HG03558 (cell line): ENCODE measurements around the gene PTPRN2.

Experiments
- ATAC-seq: cut with Tn5 transposase; IDR thresholded peaks from one replicate; pipeline ENCODE4 v1.9.1; 2021; ENCODE audit warnings: moderate number of reproducible peaks; ENCODE audit not compliant: unreplicated experiment; ENCODE audit errors: extremely low read depth

Gene PTPRN2

DNA sequence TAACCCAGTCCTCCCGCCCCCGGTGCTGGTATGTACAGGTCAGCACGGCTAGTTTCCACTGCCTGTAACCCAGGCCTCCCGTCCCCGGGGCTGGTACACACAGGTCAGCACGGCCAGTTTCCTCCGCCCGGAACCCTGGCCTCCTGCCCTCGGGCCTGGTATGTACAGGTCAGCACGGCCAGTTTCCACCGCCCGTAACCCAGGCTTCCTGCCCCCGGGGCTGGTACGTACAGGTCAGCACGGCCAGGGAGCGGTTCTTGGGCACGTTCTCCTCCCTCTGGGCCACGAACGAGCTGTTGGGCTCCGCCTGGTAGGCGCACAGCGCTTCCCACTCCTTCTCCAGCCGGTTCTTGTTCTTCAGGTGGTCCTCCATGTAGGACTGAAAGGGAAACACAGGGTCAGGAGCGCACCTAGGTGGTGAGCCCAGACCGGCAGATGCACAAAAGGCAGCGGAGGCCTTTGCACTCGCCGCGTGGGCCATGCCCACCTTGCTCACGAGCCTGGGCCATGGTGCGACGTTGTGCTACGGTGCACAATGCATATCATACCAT, 966.4 kb downstream of the PTPRN2 start:
- ATAC-seq: no peak

DNA sequence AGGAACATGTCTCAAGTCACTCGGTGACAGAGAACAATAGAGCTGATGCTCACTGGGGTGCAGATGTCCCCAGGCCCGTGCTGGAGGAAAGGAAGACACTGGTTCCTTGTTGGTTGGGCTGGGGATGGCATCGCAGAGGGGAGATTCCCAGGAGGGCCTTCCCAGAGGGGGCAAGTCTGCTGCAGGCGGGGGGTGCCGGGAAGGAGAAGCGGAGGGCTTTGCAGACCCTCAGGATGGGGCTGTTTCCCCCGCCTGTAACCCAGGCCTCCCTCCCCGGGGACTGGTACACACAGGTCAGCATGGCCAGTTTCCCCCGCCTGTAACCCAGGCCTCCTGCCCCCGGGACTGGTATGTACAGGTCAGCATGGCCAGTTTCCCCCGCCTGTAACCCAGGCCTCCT, 967.0 kb downstream of the PTPRN2 start:
- ATAC-seq: no peak

DNA sequence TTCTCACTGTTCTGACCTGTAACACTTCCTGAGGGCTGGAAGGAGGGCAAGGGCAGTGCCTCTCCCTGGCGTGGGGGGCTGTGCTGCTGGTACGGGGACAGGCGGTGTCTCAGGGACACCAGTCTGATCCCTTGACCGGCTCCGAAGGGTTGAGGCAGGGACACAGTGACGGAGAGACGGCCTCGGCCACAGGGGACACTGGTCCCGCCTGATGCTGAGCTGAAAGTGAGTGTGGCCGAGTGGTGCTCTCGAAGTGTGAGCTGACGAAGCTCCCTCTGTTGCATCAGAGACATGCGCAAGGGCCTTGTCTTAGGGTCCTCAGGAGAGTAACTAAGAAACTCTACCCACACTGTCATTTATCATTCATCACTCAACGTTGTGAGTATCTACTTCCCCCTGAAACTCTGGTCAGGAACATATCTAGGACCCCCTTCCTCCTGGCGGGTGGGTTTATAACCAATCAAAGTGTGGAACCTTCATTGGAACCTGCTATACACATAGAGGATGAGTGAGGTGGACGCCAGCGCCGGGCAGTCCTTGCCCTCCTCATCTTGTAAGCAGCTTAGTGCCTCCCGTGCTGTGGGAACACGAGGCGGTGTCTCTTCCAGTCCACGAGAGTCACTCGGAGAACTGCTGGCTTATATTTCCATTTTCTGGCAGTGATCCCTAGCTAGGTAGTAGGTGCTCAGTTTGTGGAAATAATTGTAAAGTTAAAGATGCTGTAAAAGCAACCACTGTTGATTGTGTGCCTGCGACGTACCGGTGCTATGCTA, 967.7 kb downstream of the PTPRN2 start:
- no peak for ATAC-seq

DNA sequence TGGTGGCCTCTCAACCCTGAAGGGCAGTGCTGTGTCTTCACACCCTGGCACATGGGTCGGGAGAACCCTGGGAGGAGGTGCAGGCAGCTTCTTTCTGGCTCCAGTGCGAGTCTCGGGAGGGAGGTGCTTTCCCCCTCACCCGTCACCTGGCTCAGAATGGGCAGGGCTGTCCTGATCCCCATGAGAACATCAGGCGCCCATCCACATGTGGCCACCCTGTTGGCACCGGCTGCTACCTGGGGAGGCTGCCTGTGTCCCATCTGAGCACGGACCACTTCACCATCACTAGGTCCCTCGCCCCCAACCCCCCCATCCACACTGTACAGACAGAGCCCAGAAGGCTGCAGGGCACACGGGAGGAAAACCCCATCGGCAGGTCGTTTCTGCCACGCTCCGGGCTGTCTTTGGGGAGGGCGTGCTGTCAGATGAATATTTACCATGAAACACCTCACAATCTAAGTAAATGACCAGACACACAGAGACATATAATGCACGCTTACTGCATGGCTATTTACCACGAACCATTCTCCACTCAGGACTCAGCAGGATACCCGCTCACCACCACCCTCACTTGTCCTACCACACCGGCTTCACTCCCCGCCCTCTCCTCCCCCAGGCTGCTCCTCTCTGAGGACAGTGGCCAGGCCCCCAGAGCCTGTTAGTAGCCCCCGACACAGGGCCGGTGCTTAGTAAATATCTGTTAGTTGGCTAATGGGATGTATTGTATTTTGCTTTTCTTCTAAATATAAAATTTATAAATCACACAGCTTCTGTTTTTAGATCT, 968.6 kb downstream of the PTPRN2 start:
- ATAC-seq: no peak

DNA sequence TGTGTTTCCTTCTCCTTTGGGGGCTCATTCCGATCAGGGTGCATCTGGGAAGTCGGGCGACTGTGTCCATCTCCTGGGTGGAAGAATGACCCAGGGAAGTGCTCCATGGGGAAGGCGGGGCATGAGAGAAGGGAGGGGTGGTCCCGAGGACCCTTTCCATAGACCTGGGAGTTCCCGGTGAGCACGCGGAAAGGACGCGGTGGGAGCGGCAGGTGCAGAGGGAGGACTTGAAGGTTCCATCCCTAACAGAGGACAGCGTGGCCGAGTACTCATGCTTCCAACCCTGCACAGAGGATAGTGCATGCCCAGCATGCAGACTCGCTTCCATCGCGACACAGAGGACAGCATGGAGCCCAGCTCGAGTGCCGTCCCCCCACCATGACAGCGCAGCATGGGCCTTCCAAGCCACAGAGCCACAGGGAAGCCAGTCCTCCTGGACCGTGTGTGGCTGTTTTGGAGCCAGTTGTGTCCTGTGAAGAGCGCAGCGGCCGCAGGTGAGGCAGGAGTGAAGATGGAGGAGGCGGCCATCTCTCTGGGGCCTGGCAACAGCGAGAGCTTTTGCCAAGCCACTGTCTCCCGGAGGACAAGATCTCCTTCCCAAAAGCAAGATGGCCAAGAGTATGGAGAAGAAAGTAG, 969.4 kb downstream of the PTPRN2 start:
- no peak for ATAC-seq

DNA sequence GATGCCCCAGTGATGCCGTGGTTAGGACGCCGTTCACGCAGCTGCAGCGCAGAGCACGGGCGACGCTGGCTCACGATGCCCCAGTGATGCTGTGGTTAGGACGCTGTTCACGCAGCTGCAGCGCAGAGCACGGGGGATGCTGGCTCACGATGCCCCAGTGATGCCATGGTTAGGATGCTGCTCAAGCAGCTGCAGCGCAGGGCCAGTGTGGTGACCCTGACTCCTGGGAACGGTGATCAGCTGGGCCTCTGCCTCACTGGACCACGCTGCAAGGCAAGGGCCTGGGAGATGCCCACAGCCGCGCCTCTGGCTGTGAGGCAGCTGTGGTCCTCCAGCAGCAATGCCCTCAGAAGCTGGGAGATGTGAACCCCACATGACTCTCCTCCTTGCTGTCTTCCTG, 970.2 kb downstream of the PTPRN2 start:
- no peak for ATAC-seq

DNA sequence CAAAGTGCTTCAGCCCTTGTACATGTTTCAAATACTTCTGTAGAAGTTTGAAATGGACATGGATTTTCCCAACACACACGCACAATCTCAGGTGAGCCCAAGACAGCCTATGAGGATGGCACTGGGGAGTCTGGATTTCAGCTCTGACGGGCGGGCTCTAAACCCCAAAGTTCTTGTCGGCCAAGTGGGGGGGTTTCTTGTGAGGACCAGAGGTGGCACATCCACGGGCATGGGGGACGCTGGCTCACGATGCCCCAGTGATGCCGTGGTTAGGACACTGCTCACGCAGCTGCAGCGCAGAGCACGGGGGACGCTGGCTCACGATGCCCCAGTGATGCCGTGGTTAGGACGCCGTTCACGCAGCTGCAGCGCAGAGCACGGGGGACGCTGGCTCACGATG, 970.7 kb downstream of the PTPRN2 start:
- no peak for ATAC-seq

DNA sequence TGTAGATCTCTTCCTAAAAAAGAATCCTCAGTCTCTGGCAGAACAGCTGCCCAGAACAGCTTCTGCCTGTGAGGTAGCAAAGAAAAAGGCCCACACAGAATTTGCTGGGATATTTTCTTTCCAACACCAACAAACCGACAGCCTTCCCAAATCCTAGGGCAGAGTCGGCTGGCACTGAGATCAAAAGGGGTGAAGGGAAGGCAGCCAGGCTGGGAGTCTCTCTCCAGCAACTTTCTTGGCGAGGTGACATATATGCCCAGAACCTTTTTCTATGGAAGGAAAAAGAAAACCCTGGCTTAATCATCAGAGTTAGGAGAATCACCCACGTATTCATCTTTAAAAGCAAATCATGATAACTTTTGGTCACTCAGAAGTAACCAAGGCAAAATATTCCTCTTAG, 971.2 kb downstream of the PTPRN2 start:
- no peak for ATAC-seq

DNA sequence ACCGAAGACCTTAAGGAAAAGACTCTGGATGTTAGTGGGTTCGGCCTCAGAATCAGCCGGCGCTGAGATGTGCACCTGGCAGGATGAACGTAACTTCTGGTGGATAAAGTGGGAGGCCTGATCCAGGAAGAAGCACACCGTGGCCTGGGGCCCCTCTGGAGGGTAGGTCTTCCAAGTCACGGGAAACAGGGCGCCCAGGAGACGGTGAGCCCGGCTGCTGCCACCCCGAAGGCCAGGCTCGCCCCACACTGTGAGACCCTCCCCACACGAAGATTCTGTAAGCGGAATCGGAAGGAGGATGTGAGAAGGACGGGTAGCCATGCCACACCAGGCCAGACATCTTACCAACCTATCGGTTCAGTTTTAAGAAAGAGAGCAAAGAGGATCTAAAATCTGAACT, 971.8 kb downstream of the PTPRN2 start:
- ATAC-seq: no peak

DNA sequence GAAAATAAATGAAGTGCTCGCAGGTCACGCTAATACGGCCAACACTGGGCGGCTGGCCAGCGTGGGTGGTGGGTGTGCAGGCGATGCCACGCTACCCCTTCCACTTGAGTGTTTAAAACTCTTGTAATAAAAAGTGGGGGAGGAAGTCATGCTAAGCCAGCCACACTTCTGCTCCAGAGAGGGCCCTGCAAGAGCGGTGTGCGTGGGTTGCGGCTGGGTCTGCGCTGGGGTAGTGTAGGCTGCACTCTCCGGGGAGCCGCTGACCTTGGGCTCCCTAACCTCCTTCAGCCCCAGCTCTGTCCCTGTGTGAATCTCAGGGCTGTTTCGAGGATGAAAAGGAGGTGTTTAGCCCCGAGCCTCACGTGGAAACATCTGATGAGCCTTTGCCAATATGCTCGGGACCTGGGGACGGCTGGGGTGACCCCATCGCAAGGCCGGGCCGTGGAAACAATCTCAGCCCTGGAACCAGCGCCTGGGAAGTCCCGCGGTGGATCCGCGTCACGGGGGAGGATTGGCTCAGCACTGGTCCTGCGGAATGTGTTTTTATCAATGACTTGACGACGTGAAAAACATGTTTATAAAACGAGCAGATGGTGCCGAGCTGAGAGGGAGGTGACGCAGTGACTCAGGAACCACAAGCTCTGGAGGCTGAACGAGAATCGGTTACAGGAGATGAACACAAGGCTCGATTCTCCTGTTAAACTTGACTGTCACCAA, 972.4 kb downstream of the PTPRN2 start:
- ATAC-seq: no peak

DNA sequence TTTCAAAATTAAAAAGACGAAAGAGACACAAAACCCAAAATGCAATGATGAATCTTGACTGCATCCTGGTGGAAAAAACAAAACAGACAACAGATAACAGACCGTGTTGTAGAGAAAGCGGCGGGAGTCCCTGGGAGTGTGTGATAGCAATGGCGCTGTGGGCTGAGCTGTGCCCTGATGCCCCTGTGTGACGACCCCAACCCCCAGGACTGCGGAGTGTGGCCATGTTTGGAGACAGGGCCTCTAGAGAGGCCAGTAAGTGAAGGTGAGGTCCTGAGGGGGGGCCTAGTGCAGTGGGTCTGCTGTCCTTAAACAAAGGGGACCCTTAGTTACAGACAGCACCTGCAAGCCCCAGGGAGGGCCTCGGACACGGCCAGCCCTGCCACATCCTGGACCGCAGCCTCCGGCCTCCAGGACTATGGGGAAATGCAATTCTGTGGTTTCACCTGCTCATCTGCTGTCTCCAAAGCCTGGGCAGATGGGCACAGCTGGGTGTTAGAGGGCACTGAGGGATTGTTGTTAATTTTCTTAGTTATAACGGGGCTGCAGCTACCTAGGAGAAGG, 973.1 kb downstream of the PTPRN2 start:
- no peak for ATAC-seq

DNA sequence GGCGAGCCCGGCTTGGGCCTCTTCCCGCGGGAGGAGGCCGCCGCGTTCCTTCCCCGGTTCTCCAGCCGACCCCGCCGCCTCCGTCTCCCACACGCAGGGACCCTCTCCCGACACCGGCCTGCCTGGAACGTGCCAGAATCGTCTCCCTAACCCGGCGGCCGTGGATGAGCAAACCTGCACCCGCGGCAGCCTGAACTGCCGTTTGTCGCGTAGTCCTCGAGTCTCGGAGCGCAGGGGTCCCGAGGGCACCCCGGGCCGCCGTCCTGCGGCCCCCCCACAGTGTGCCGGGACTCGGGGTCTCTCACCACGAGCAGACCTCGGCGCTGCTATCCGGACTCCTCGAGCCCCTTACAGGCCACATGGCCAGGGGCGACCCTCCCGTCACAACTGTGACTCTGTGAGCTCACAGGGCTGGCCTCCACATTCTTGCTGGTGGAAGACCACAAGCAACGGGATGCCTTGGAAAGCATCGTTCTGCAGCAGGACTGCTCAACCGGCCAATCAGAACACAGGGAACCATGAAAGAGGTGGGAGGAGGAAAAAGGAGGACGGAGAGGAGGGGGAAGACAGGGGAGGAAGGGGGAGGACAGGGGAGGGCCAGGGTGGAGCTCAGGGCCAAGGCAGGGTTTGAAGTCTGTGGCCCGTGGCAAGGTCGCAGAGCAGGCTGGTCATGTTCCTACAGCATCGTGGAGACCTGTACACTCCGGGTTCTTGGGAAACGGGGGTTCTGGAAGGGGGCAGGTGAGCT, 973.9 kb downstream of the PTPRN2 start:
- no peak for ATAC-seq

DNA sequence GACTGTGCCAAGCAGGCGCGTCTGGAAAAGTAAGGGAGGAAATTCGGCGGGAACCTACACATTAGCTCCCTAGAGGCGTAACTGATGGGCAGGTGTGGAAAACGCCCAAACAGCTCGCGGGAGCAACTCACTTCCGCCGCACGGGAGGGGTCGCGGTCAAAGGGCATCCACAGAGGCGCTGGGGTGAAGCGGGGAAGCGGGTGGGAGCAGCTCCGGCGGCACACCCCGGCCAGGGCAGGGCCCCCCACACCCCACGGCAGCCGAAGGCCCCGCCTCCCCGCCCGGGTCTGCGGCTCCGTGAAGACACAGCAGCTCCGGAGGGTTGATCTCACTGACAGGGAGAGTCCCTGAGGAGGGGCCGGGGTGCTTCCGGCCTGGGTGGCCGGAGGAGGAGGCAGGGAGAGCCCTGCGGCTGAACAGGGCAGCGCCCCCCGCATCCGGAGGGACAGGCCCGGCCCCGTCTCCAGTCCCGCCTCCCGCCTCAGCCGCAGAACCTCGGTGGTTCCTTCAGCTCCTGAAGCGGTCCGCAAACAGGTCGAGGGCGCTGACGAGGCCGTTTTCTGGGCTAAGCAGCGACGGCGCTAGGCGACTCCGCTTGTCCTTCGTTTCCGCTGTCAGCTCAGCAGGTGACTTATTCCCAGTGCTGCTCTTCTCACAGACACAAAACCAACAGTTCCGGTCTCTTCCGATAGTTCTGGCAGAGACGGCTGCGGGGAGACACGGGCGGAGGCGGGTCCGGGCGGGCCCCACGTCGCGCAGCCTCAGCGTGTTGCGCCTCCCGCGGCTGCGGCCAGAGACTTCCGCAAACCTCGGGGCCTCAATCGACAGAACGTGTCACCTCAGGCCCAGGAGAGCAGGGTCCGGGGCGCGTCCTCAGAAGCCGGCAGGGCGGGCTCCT, 974.7 kb downstream of the PTPRN2 start:
- ATAC-seq: peak; percentile 69

DNA sequence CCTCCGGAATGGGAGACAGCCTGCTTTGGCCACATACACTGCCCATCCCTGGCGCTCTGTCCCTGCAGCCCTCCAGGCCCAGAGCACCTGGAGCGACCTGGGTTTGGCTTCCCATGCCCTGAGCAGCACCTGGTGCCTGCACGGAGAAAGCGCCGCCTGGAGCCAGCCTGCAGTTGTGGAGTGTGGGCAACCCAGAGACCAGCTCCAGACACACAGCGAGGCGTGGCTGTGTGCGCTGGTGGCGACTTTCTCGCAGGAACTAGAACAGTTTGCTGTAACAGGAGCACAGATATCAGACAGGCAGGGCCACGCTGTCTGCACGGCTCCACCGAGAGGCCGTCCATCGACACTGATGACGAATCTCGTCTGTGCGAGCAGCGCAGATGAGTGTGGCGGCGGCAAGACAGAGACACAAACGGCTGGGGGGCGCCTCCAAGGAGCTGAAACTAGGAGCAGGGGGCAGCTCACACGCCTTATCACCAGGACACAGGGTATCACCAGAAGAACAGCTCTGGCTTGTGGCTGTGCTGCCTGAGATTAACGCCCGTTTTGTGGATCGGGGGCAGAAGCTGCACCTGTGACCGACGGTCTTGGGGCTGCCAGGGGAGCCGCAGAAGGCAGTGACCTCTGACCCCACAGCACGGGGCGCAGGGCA, 975.5 kb downstream of the PTPRN2 start:
- ATAC-seq: no peak

DNA sequence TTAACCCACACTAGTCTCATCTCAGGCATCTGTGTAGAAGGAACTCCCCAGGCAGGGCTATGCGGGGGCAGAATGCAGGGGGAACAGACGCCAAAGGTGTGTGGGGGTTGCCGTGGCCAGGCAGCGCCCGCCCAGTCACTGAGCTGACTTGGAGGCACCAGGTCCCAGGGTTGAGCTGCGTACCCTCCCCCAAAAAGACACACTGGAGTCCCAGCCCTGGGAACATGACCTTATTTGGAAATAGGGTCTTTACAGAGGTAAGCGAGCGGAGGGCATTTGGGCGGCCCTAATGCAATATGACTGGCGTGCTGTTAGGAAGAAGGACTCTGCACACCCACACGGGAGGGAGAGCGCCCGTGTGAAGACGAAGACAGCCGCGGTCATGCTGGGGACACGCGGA, 976.3 kb downstream of the PTPRN2 start:
- ATAC-seq: no peak

DNA sequence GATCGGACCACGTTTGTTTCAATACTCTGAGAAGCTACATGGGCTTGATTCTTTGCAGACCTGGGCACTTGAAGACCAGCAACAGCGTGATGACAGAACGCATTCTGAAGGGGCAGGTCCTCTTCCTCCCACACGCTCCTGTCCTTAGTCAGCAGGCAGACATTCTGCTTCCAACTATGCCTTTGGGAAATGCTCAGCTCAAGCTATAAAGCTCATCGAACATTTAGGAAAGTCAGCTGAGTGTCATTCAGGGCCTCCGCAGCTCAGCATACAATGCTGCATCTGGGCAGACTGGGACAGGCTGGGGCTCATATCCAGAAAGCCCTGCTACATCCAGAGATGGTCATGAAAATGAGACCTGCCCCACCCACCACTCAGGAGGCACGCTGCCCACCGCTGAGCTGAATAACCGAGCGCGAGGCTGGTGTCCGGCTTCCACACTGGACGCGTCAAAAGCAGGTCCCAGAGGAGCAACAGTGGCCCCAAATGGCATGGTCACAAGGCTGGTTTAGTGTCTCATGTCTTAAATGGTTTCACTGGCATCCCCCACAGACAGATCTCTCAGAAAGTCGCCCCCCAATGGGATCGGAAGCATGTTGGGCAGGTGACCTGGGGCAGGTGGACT, 976.8 kb downstream of the PTPRN2 start:
- ATAC-seq: no peak

DNA sequence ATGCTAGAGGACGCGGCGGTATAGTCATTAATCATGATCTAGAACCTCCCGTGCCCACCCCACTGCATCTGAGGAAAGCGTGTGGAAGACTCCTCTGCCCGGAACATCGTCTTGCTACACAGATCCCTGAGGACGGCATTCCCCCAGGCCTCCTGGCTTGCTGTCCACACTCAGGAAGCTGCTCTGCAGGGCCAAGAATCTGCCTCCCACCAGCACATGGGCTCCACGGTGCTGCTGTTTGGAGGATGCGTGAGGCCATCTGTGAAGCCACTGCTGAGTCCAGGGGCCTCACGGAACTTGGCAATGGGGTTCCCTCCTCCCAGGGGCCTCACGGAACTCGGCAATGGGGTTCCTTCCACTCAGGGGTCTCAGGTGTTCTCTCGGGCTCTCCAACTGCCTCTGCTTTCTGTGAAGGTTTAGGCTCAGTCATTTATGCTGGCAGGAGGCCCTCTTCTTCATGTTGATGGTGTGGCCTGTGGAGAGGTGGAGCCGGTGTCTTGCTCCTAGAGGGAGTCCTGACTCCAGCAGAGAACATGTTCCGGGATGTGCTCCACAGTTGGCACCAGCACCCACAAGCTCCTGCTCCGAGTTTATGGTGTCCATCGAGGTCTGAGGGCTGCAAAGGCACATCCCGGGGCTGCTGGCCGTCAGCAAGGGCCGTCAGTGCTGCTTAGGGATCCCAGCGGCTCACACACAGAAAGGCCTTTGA, 977.5 kb downstream of the PTPRN2 start:
- no peak for ATAC-seq
